HG03457 (cell line): ENCODE measurements around the gene WDR5.

Experiments
- ATAC-seq: cut with Tn5 transposase; IDR thresholded peaks from one replicate; pipeline ENCODE4 v1.9.1; 2021; ENCODE audit warnings: moderate number of reproducible peaks; ENCODE audit not compliant: unreplicated experiment

The WDR5 gene

GRCh38 chr9:134186471-134187109, 50.7 kb downstream of the WDR5 start:
- ATAC-seq = no peak

- ATAC-seq = no peak
Measured at GRCh38 chr9:134187110-134187531, 51.2 kb downstream of the WDR5 start.

- no peak for ATAC-seq
Measured at GRCh38 chr9:134187891-134188385, 52.1 kb downstream of the WDR5 start.

- ATAC-seq = no peak
Measured at GRCh38 chr9:134188386-134189144, 52.7 kb downstream of the WDR5 start.

- no peak for ATAC-seq
Measured at GRCh38 chr9:134189145-134189469, 53.2 kb downstream of the WDR5 start.

- ATAC-seq = no peak
Measured at GRCh38 chr9:134189470-134190231, 53.8 kb downstream of the WDR5 start.

- ATAC-seq = no peak
Measured at GRCh38 chr9:134190232-134191121, 54.6 kb downstream of the WDR5 start.

- no peak for ATAC-seq
Measured at GRCh38 chr9:134191455-134192209, 55.8 kb downstream of the WDR5 start.

- no peak for ATAC-seq
Measured at GRCh38 chr9:134192311-134192950, 56.5 kb downstream of the WDR5 start.

- ATAC-seq = no peak
Measured at GRCh38 chr9:134192951-134193731, 57.3 kb downstream of the WDR5 start.

GRCh38 chr9:134193912-134194535, 58.1 kb downstream of the WDR5 start:
- ATAC-seq = no peak

GRCh38 chr9:134195558-134195957, 59.7 kb downstream of the WDR5 start:
- ATAC-seq = no peak

GRCh38 chr9:134196911-134197310, 61.0 kb downstream of the WDR5 start:
- no peak for ATAC-seq

GRCh38 chr9:134198791-134199190, 62.9 kb downstream of the WDR5 start:
- ATAC-seq = no peak

GRCh38 chr9:134200730-134201129, 64.8 kb downstream of the WDR5 start:
- ATAC-seq = no peak

- ATAC-seq = no peak
Measured at GRCh38 chr9:134203224-134203623, 67.3 kb downstream of the WDR5 start.

GRCh38 chr9:134204041-134204440, 68.2 kb downstream of the WDR5 start:
- ATAC-seq = no peak

- no peak for ATAC-seq
Measured at GRCh38 chr9:134204991-134205578, 69.2 kb downstream of the WDR5 start.
